HG03469 (cell line): ENCODE results near the gene LYL1.

Experiments used
- ATAC-seq: cut with Tn5 transposase; IDR thresholded peaks from one replicate; pipeline ENCODE4 v1.9.1; 2021; ENCODE audit warnings: mild to moderate bottlenecking, moderate library complexity, moderate number of reproducible peaks; ENCODE audit not compliant: unreplicated experiment

LYL1 gene

GRCh38 chr19:13060233-13060963 is 42.3 kb downstream of the LYL1 start:
- no peak for ATAC-seq

- no peak for ATAC-seq
Observed at GRCh38 chr19:13058951-13059660, 43.6 kb downstream of the LYL1 start.

GRCh38 chr19:13057744-13058143 is 44.9 kb downstream of the LYL1 start:
- ATAC-seq: no peak

GRCh38 chr19:13057147-13057572 is 45.5 kb downstream of the LYL1 start:
- no peak for ATAC-seq

GRCh38 chr19:13056052-13056660 is 46.5 kb downstream of the LYL1 start:
- ATAC-seq: no peak

- no peak for ATAC-seq
Observed at GRCh38 chr19:13055213-13056051, 47.2 kb downstream of the LYL1 start.

- no peak for ATAC-seq
Observed at GRCh38 chr19:13054626-13055212, 47.9 kb downstream of the LYL1 start.

GRCh38 chr19:13053761-13054625 is 48.7 kb downstream of the LYL1 start:
- ATAC-seq: no peak

- no peak for ATAC-seq
Observed at GRCh38 chr19:13053238-13053637, 49.4 kb downstream of the LYL1 start.

- ATAC-seq: no peak
Observed at GRCh38 chr19:13052447-13053175, 50.0 kb downstream of the LYL1 start.

- no peak for ATAC-seq
Observed at GRCh38 chr19:13051557-13052165, 51.0 kb downstream of the LYL1 start.

GRCh38 chr19:13050274-13050673 is 52.4 kb downstream of the LYL1 start:
- no peak for ATAC-seq
